ENCODE results near the gene CASKIN2. TPM values are rescaled to one million over a fixed set of nuclear protein-coding genes. Genes with fewer than 3 reads are reported as not detected.

CASKIN2 gene
- total and polyA plus RNA-seq, 10 of the 15 experiments (the other 5 are each of a cell fraction or from before 2014, with no cell fraction given) = 0.02 to 2.7 (median 0.44) TPM; not detected in 1

DNA sequence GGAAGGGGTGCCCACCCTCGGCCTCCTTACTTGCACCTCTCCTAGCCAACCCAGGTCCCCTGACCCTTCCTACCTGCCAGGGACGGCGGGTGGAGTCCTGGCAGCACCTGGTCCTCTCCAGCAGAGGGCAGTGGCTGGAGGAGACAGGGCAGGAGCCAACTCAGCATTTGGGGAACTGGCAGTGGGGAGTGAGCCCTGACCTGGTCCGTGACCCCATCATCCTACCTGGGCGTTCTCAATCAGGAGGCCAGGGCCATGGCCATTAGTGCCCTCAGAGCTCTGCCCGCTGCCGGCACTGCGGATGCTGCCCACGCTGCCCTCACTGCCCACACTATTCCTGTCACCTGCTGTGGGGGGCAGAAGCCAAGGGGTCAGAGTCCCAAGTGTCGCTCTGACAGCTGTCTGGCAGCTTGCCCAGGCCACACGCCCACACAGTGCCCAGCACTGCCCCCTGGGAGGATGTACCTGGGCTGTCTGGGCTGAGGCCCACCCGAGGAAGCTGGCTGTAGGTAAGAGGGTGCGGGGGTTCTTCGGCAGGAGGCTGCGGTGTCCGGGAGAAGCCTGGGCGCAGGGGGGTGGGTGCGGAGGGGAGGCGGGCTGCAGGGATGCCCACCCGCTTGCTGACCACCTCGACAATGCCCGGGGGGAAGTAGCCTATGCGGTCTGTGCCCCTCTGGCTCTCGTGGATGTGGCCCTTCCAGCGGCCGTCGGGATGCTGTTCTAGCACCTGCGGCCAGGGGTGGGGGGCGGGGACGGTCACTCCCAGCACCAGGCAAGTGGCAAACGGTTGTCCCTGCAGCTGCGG lies 10.8 kb downstream of the CASKIN2 start (continued):
- TF ChIP-seq, protein P1, sequence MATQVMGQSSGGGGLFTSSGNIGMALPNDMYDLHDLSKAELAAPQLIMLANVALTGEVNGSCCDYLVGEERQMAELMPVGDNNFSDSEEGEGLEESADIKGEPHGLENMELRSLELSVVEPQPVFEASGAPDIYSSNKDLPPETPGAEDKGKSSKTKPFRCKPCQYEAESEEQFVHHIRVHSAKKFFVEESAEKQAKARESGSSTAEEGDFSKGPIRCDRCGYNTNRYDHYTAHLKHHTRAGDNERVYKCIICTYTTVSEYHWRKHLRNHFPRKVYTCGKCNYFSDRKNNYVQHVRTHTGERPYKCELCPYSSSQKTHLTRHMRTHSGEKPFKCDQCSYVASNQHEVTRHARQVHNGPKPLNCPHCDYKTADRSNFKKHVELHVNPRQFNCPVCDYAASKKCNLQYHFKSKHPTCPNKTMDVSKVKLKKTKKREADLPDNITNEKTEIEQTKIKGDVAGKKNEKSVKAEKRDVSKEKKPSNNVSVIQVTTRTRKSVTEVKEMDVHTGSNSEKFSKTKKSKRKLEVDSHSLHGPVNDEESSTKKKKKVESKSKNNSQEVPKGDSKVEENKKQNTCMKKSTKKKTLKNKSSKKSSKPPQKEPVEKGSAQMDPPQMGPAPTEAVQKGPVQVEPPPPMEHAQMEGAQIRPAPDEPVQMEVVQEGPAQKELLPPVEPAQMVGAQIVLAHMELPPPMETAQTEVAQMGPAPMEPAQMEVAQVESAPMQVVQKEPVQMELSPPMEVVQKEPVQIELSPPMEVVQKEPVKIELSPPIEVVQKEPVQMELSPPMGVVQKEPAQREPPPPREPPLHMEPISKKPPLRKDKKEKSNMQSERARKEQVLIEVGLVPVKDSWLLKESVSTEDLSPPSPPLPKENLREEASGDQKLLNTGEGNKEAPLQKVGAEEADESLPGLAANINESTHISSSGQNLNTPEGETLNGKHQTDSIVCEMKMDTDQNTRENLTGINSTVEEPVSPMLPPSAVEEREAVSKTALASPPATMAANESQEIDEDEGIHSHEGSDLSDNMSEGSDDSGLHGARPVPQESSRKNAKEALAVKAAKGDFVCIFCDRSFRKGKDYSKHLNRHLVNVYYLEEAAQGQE (IDR thresholded peaks at IDR 0.05; ENCODE audit: low read depth, low read length) = no peak
- TF ChIP-seq TAF1 (IDR thresholded peaks at IDR 0.05; ENCODE audit: borderline replicate concordance, low read depth, low read length) (no peak), CHD4 (IDR thresholded peaks at IDR 0.05) (no peak), HCFC1 (IDR thresholded peaks at IDR 0.05; ENCODE audit: low read length) (no peak), SPI1 (IDR thresholded peaks at IDR 0.05; ENCODE audit: borderline replicate concordance, insufficient read depth, low read depth, low read length) (peak; percentile 46; the same call in 1 of the 2 replicates), POLR2AphosphoS2 (IDR thresholded peaks at IDR 0.05; ENCODE audit: low read depth, low read length) (no peak), HSF1 (IDR thresholded peaks at IDR 0.05; ENCODE audit: low read depth, low read length) (no peak), CEBPB (IDR thresholded peaks at IDR 0.05; ENCODE audit: borderline replicate concordance in 1 of 2, low read depth in 2 of 2, low read length in 2 of 2) (no peak), JUNB (IDR thresholded peaks at IDR 0.05) (no peak), ESRRA (IDR thresholded peaks at IDR 0.05; ENCODE audit: low read length) (no peak), MEF2A (IDR thresholded peaks at IDR 0.05; ENCODE audit: insufficient read depth, low read depth, low read length) (no peak), SMC3 (IDR thresholded peaks at IDR 0.05; ENCODE audit: borderline replicate concordance, low read length) (peak; percentile 61; the same call in 1 of the 2 replicates), RELA (IDR thresholded peaks at IDR 0.05; ENCODE audit: borderline replicate concordance, partially characterized antibody) (no peak), BHLHE40 (IDR thresholded peaks at IDR 0.05; ENCODE audit: borderline replicate concordance in 1 of 2, low read depth in 2 of 2, low read length in 1 of 2) (0 out of 4 replicates have a peak, but pooled peaks of 1 of the 2 experiments have one; percentile 8), RAD21 (IDR thresholded peaks at IDR 0.05; ENCODE audit: insufficient read depth, low read depth, low read length) (peak; percentile 53), RAD51 (IDR thresholded peaks at IDR 0.05) (no peak), CTCF (IDR thresholded peaks at IDR 0.05 in 2 of 3, conservative IDR thresholded peaks at IDR 0.05 in 1 of 3; ENCODE audit: control insufficient read depth in 2 of 3, extremely low read depth in 1 of 3, insufficient read depth in 1 of 3, low read depth in 3 of 3, low read length in 3 of 3) (peak; percentile 68 to 78 (median 76)), HDAC6 (IDR thresholded peaks at IDR 0.05; ENCODE audit: unreplicated experiment) (no peak), NBN (IDR thresholded peaks at IDR 0.05) (no peak), STAT3 (IDR thresholded peaks at IDR 0.05; ENCODE audit: low read depth, low read length) (no peak), CREM (IDR thresholded peaks at IDR 0.05; ENCODE audit: low read depth) (no peak)
- TF ChIP-seq, protein P2, sequence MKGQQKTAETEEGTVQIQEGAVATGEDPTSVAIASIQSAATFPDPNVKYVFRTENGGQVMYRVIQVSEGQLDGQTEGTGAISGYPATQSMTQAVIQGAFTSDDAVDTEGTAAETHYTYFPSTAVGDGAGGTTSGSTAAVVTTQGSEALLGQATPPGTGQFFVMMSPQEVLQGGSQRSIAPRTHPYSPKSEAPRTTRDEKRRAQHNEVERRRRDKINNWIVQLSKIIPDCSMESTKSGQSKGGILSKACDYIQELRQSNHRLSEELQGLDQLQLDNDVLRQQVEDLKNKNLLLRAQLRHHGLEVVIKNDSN (IDR thresholded peaks at IDR 0.05; ENCODE audit: borderline replicate concordance, extremely low read length, insufficient read depth, low read depth, low read length) = no peak

Measured in GM12878 (cell line).